Endodermal cell (in vitro differentiated cells): ENCODE results near the gene GPR149. TPM values are rescaled to one million over a fixed set of nuclear protein-coding genes. Genes with fewer than 3 reads are reported as not detected.
A peak's percentile ranks its signal among the peaks of the same experiment; 100 is the strongest.

Source experiments
- DNase-seq: peaks from one replicate; pipeline ENCODE4 v3.0.0-alpha.2; 2017
- H3K27ac ChIP-seq: 2 replicates; pipeline ENCODE4 v1.5.1; 2013; ENCODE audit warnings: mild to moderate bottlenecking, low read depth, low read length, moderate library complexity
- H3K27me3 ChIP-seq: 2 replicates; pipeline ENCODE4 v1.6.1; 2013; ENCODE audit warnings: mild to moderate bottlenecking, low read length, moderate library complexity; ENCODE audit not compliant: insufficient read depth, control insufficient read depth, poor library complexity, severe bottlenecking
- H3K36me3 ChIP-seq: 2 replicates; pipeline ENCODE4 v1.7.0; 2013; ENCODE audit warnings: mild to moderate bottlenecking, low read length, moderate library complexity; ENCODE audit not compliant: control insufficient read depth, insufficient read depth
- H3K4me1 ChIP-seq: one replicate; pipeline ENCODE4 v1.7.0; 2013; ENCODE audit warnings: low read length; ENCODE audit not compliant: control insufficient read depth, insufficient read depth
- H3K4me3 ChIP-seq: 2 replicates; pipeline ENCODE4 v1.5.1; 2013; ENCODE audit warnings: mild to moderate bottlenecking, low read length, moderate library complexity
- H3K9ac ChIP-seq: 2 replicates; pipeline ENCODE4 v1.6.1; 2013; ENCODE audit warnings: mild to moderate bottlenecking, low read length, moderate library complexity; ENCODE audit not compliant: poor library complexity, severe bottlenecking; ENCODE audit errors: extremely low read depth
- H3K9me3 ChIP-seq: 2 replicates; pipeline ENCODE4 v1.6.1; 2013; ENCODE audit warnings: mild to moderate bottlenecking, low read length, moderate library complexity; ENCODE audit not compliant: control insufficient read depth
- H3K27ac Mint-ChIP-seq: 2 replicates; pipeline ENCODE4 v1.8.0; 2020; ENCODE audit warnings: mixed read lengths
- H3K27me3 Mint-ChIP-seq: 2 replicates; pipeline ENCODE4 v1.8.0; 2021; ENCODE audit warnings: mild to moderate bottlenecking, mixed read lengths; ENCODE audit not compliant: insufficient read depth
- H3K36me3 Mint-ChIP-seq: 2 replicates; pipeline ENCODE4 v1.8.0; 2020; ENCODE audit warnings: low read depth, mixed read lengths
- H3K4me1 Mint-ChIP-seq: 2 replicates; pipeline ENCODE4 v1.8.0; 2020; ENCODE audit warnings: mixed read lengths
- H3K4me3 Mint-ChIP-seq: 2 replicates; pipeline ENCODE4 v1.8.0; 2020; ENCODE audit warnings: mild to moderate bottlenecking, moderate library complexity, mixed read lengths
- H3K9me3 Mint-ChIP-seq: 2 replicates; pipeline ENCODE4 v1.8.0; 2020; ENCODE audit warnings: mild to moderate bottlenecking, mixed read lengths
- WGBS, 2 experiments: methylation state at CpG; one replicate each; pipeline versions ENCODE4 v1.1.5 to v1.1.7; 2013; ENCODE audit warnings: missing lambda C conversion rate in 2 of 2, mixed read lengths in 1 of 2; ENCODE audit not compliant: insufficient coverage in 1 of 2, insufficient read length in 1 of 2; 5-methylcytosine and 5-hydroxymethylcytosine counted together
- total RNA-seq, 2 donors: library from RNA; stranded (reverse); fragmentation: NEBNext Ultra II Directional in 1 of 2; extraction: Animal tissue kit (Norgen Biotek cat#: 25700) in 1 of 2; gene quantifications; 2 replicates in 1 of 2; 3 replicates in 1 of 2; pipeline ENCODE4 v1.2.1, GENCODE V29; 2021
- TF ChIP-seq, protein P1 (sequence below): fragments of 200-600 bp; sonication (generic); conservative IDR thresholded peaks from 2 replicates; pipeline ENCODE4 v1.5.0; 2021; ENCODE audit warnings: antibody characterized with exemption, mild to moderate bottlenecking

Gene GPR149
- total RNA-seq, 2 donors from 2014 or later = not detected

DNA sequence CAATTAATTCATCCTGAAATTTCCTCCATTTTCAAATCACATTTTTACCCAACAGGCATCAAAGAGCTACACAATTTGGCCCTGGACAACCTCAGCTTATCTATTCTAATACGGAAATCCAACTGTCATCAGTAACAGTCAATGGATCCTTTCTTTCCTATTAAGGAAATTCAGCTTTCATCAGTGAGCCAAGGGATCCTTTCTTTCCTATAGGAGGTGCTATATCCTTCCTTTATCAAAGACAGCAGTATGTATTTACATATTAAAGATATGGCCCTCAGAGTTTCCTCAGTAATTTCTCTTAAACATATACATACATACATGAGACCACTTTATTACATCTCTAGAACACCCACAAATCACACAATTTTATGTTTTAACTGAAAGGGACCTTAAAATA, 115.8 kb downstream of the GPR149 start:
- H3K4me1 Mint-ChIP-seq = peaks cover 17% of the 10 kb centered on the region
- no peaks in the 10 kb centered on the region for H3K9me3 Mint-ChIP-seq
- H3K27ac Mint-ChIP-seq = no peak overlapping the region
- peaks cover 59% of the 10 kb centered on the region for H3K36me3 ChIP-seq
- H3K4me3 Mint-ChIP-seq = no peak overlapping the region
- WGBS, 2 experiments = 97 to 100% methylated on average over 1 of the region's 1 CpG
- peaks cover 25% of the 10 kb centered on the region for H3K36me3 Mint-ChIP-seq
- H3K4me1 ChIP-seq = no peaks in the 10 kb centered on the region
- DNase-seq = no peak
- no peak overlapping the region for H3K27ac ChIP-seq
- TF ChIP-seq, protein P1, sequence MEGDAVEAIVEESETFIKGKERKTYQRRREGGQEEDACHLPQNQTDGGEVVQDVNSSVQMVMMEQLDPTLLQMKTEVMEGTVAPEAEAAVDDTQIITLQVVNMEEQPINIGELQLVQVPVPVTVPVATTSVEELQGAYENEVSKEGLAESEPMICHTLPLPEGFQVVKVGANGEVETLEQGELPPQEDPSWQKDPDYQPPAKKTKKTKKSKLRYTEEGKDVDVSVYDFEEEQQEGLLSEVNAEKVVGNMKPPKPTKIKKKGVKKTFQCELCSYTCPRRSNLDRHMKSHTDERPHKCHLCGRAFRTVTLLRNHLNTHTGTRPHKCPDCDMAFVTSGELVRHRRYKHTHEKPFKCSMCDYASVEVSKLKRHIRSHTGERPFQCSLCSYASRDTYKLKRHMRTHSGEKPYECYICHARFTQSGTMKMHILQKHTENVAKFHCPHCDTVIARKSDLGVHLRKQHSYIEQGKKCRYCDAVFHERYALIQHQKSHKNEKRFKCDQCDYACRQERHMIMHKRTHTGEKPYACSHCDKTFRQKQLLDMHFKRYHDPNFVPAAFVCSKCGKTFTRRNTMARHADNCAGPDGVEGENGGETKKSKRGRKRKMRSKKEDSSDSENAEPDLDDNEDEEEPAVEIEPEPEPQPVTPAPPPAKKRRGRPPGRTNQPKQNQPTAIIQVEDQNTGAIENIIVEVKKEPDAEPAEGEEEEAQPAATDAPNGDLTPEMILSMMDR = peak; percentile 55
- no peak overlapping the region for H3K9ac ChIP-seq
- H3K9me3 ChIP-seq = no peaks in the 10 kb centered on the region
- no peaks in the 10 kb centered on the region for H3K27me3 Mint-ChIP-seq
- H3K27me3 ChIP-seq = no peaks in the 10 kb centered on the region
- H3K4me3 ChIP-seq = no peak overlapping the region

DNA sequence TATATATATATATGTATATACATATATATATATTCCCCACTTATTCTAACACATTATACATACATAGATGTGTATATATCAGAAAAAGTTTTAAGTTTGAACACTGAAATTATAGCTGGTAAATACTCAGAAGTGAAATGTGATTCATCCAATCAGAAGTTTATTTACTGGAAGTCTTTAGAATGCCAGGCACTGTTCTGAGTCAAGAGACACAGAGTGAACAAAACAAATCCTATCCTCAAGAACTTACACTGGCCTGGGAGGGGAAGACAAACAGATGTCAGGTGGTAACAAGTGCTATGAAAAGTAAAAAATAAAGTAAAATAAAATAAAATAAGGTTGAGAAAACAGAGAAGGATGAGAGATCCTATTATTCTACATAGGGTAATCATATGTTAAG, 119.2 kb downstream of the GPR149 start:
- Histone ChIP-seq H3K4me1 (no peaks in the 10 kb centered on the region), H3K4me3 (no peak overlapping the region), H3K9me3 (no peaks in the 10 kb centered on the region), H3K27me3 (no peaks in the 10 kb centered on the region), H3K9ac (no peak overlapping the region), H3K36me3 (peaks cover 84% of the 10 kb centered on the region), H3K27ac (no peak overlapping the region)
- TF ChIP-seq, protein P1 = no peak
- no peak for DNase-seq
- Mint-ChIP-seq H3K9me3 (no peaks in the 10 kb centered on the region), H3K36me3 (peaks cover 46% of the 10 kb centered on the region), H3K4me3 (no peak overlapping the region), H3K27me3 (no peaks in the 10 kb centered on the region), H3K4me1 (no peaks in the 10 kb centered on the region), H3K27ac (no peak overlapping the region)

DNA sequence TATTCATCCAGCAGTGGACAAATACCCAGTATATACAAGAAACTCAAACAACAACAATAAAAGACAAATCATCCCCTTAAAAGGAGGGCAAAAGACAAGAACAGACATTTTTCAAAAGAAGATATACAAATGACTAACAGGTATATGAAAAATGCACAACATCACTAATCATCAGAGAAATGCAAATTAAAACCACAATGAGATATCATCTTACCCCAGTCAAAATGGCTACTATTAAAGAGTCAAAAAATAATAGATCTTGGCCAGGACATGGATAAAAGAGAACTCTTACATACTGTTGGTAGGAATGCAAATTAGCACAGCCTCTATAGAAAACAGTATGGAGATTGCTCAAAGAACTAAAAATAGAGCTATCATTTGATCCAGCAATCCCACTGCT, 122.6 kb downstream of the GPR149 start:
- no peak overlapping the region for H3K27ac ChIP-seq
- Mint-ChIP-seq H3K4me1 (no peaks in the 10 kb centered on the region), H3K4me3 (no peak overlapping the region), H3K27me3 (no peaks in the 10 kb centered on the region), H3K27ac (no peak overlapping the region), H3K9me3 (no peaks in the 10 kb centered on the region), H3K36me3 (peaks cover 50% of the 10 kb centered on the region)
- H3K9ac ChIP-seq = no peak overlapping the region
- H3K4me1 ChIP-seq = no peaks in the 10 kb centered on the region
- H3K36me3 ChIP-seq = peaks cover 88% of the 10 kb centered on the region
- TF ChIP-seq, protein P1 = no peak
- no peak overlapping the region for H3K4me3 ChIP-seq
- no peaks in the 10 kb centered on the region for H3K27me3 ChIP-seq
- DNase-seq = no peak
- no peaks in the 10 kb centered on the region for H3K9me3 ChIP-seq
